HepG2 (cell line): ENCODE data around the gene HMMR. TPM values are rescaled to one million over a fixed set of nuclear protein-coding genes. Genes with fewer than 3 reads are reported as not detected.

Source experiments
- ARID5B ChIP-seq: IDR thresholded peaks from 2 replicates; pipeline ENCODE4 v1.4.0; 2020; ENCODE audit warnings: mild to moderate bottlenecking, missing genetic modification reagents
- CHD4 ChIP-seq: fragments of 200-600 bp; sonication (generic); IDR thresholded peaks from 2 replicates; pipeline ENCODE4 v1.7.0; 2017; ENCODE audit warnings: mild to moderate bottlenecking, low read length, borderline replicate concordance
- DNMT1 ChIP-seq: sonication (generic); formaldehyde crosslinking; IDR thresholded peaks from 2 replicates; pipeline ENCODE4 v1.5.1; 2020; ENCODE audit warnings: mild to moderate bottlenecking, missing genetic modification reagents
- FOXO1 ChIP-seq: sonication (generic); formaldehyde crosslinking; IDR thresholded peaks from 2 replicates; pipeline ENCODE4 v1.4.0; 2020; ENCODE audit warnings: missing genetic modification reagents
- HOXA5 ChIP-seq: sonication (generic); formaldehyde crosslinking; IDR thresholded peaks from 2 replicates; pipeline ENCODE4 v1.4.0; 2020; ENCODE audit warnings: missing genetic modification reagents
- MAF1 ChIP-seq: sonication (generic); formaldehyde crosslinking; IDR thresholded peaks from 2 replicates; pipeline ENCODE4 v1.5.0; 2020; ENCODE audit warnings: missing genetic modification reagents, borderline replicate concordance
- MEIS2 ChIP-seq: sonication (generic); formaldehyde crosslinking; IDR thresholded peaks from 2 replicates; pipeline ENCODE4 v1.9.0; 2021; ENCODE audit warnings: mild to moderate bottlenecking, missing genetic modification reagents
- RBM22 ChIP-seq: fragments of 200-400 bp; formaldehyde crosslinking; optimal IDR thresholded peaks from 2 replicates; pipeline ENCODE3; 2017; ENCODE audit warnings: mild to moderate bottlenecking, low read length, moderate library complexity
- SALL2 ChIP-seq: sonication (generic); formaldehyde crosslinking; IDR thresholded peaks from 2 replicates; pipeline ENCODE4 v1.8.1; 2023; ENCODE audit warnings: mild to moderate bottlenecking, missing genetic modification reagents, inconsistent platforms
- SNAPC2 ChIP-seq: sonication (generic); formaldehyde crosslinking; IDR thresholded peaks from 2 replicates; pipeline ENCODE4 v1.8.1; 2022; ENCODE audit warnings: mild to moderate bottlenecking, missing genetic modification reagents
- ZFP41 ChIP-seq: sonication (generic); formaldehyde crosslinking; IDR thresholded peaks from 2 replicates; pipeline ENCODE4 v1.4.0; 2020; ENCODE audit warnings: mild to moderate bottlenecking, missing genetic modification reagents, borderline replicate concordance
- ZHX2 ChIP-seq, 2 experiments: sonication (generic) in 1 of 2; formaldehyde crosslinking in 1 of 2; IDR thresholded peaks; 2 replicates each; pipeline versions ENCODE4 v1.6.1 to v1.9.0; 2014 to 2022; ENCODE audit warnings: antibody characterized with exemption in 1 of 2, borderline replicate concordance in 1 of 2, inconsistent platforms in 1 of 2, low read depth in 1 of 2, missing genetic modification reagents in 1 of 2
- ZNF512B ChIP-seq: sonication (generic); formaldehyde crosslinking; IDR thresholded peaks from 2 replicates; pipeline ENCODE4 v1.5.1; 2020; ENCODE audit warnings: missing genetic modification reagents, mild to moderate bottlenecking, borderline replicate concordance
- ZNF816 ChIP-seq: sonication (generic); formaldehyde crosslinking; IDR thresholded peaks from 2 replicates; pipeline ENCODE4 v1.8.0; 2022; ENCODE audit warnings: missing genetic modification reagents, mild to moderate bottlenecking, borderline replicate concordance
- polyA plus RNA-seq, 8 experiments: library from polyadenylated mRNA; depleted of rRNA in 3 of 8; stranded (reverse) in 7 of 8; unstranded in 1 of 8; fragments of >200 nt; fragmentation: Illumina TruSeq in 4 of 8; extraction: Trizol in 4 of 8; gene quantifications; 2 replicates each; pipeline versions ENCODE4 v1.2.1 to v1.2.3, GENCODE V29; 2011 to 2016; ENCODE audit warnings: low read depth in 4 of 8, missing spikeins in 1 of 8, mixed read lengths in 1 of 8; ENCODE audit not compliant: insufficient read depth in 1 of 8
- total RNA-seq, 5 experiments: library from RNA; depleted of rRNA; stranded (reverse); fragments of >200 nt; fragmentation: Illumina TruSeq; extraction: Trizol; gene quantifications; 2 replicates each; pipeline ENCODE4 v1.2.3, GENCODE V29; 2016; ENCODE audit warnings: low read depth in 1 of 5

The HMMR gene
- total and polyA plus RNA-seq, 2 of the 13 experiments (the other 11 are each of a cell fraction or from before 2014, with no cell fraction given), result 8.5 to 48.3 TPM

GRCh38 chr5:163505368-163506094 lies 45.1 kb downstream of the HMMR start, which contains the start of gene MAT2B (continued):
- TF ChIP-seq HOXA5 (CRISPR knock-in tag) (peak; percentile 14; the same call in 1 of the 2 replicates), ZHX2 (IDR thresholded peaks at IDR 0.05; ENCODE audit: low read depth) (no peak), ZHX2 (CRISPR knock-in tag; IDR thresholded peaks at IDR 0.05; ENCODE audit: borderline replicate concordance) (no peak), SALL2 (peak; percentile 84), MEIS2 (peak; percentile 71; the same call in 1 of the 2 replicates), ARID5B (peak; percentile 73; the same call in 1 of the 2 replicates), ZNF512B (CRISPR knock-in tag) (no peak), MAF1 (0 out of 2 replicates have a peak, but pooled peaks have one; percentile 66), CHD4 (no peak), ZNF816 (CRISPR knock-in tag) (peak; percentile 42; the same call in 1 of the 2 replicates), SNAPC2 (CRISPR knock-in tag) (no peak), ZFP41 (peak; percentile 61; the same call in 1 of the 2 replicates), DNMT1 (CRISPR knock-in tag) (no peak), RBM22 (no peak), FOXO1 (peak; percentile 80)
